Upper lobe of left lung (tissue), 6 donors: ENCODE data around the gene EPN1. TPM values are rescaled to one million over a fixed set of nuclear protein-coding genes. Genes with fewer than 3 reads are reported as not detected.

ENCODE experiments used
- ATAC-seq, 2 donors: fragments of 200-7000 bp; cut with Tn5 transposase; one replicate each; pipeline ENCODE4 v1.9.1; 2022; ENCODE audit warnings: mild to moderate bottlenecking in 2 of 2, moderate library complexity in 2 of 2; ENCODE audit not compliant: low FRiP score in 2 of 2
- DNase-seq, 2 donors: peaks; one replicate each; pipeline ENCODE4 v3.0.0-alpha.2; 2019 to 2020
- H3K27ac ChIP-seq, 4 donors: fragments of 200-600 bp; sonication (generic); one replicate each; pipeline ENCODE4 v1.5.1; 2016 to 2019
- H3K27me3 ChIP-seq, 4 donors: fragments of 200-600 bp; sonication (generic); one replicate each; pipeline ENCODE4 v1.5.1; 2017 to 2019
- H3K36me3 ChIP-seq, 4 donors: fragments of 200-600 bp; sonication (generic); one replicate each; pipeline ENCODE4 v1.5.1; 2016 to 2019
- H3K4me1 ChIP-seq, 4 donors: fragments of 200-600 bp; sonication (generic); one replicate each; pipeline ENCODE4 v1.5.1; 2018 to 2019
- H3K4me3 ChIP-seq, 4 donors: fragments of 200-600 bp; sonication (generic); one replicate each; pipeline ENCODE4 v1.5.1; 2017 to 2019; ENCODE audit warnings: mild to moderate bottlenecking in 2 of 4, moderate library complexity in 1 of 4
- H3K9me3 ChIP-seq, 4 donors: fragments of 200-600 bp; sonication (generic); one replicate each; pipeline ENCODE4 v1.5.1; 2018 to 2019
- CTCF ChIP-seq, 6 experiments: fragments of 450-650 bp in 4 of 6; fragments of 200-600 bp in 2 of 6; sonication (generic) in 2 of 6; IDR thresholded peaks; one replicate each; pipeline ENCODE4 v1.5.1; 2016 to 2019; ENCODE audit warnings: antibody characterized with exemption in 6 of 6
- EP300 ChIP-seq, 4 donors: sonication (generic); formaldehyde crosslinking; IDR thresholded peaks; one replicate each; pipeline ENCODE4 v1.5.1; 2017; ENCODE audit warnings: antibody characterized with exemption in 4 of 4, control low read depth in 2 of 4
- POLR2A ChIP-seq, 4 donors: fragments of 450-650 bp; IDR thresholded peaks; one replicate each; pipeline ENCODE4 v1.5.1; 2016 to 2017; ENCODE audit warnings: antibody characterized with exemption in 4 of 4, mild to moderate bottlenecking in 2 of 4
- POLR2AphosphoS5 ChIP-seq, 2 donors: sonication (generic); formaldehyde crosslinking; IDR thresholded peaks; one replicate each; pipeline ENCODE4 v1.5.1; 2017; ENCODE audit warnings: antibody characterized with exemption in 2 of 2
- whole genome bisulfite sequencing, 2 donors: methylation state at CpG; one replicate each; pipeline ENCODE4 v1.1.5; 2017 to 2018; 5-methylcytosine and 5-hydroxymethylcytosine counted together
- total RNA-seq, 6 donors: library from RNA; depleted of rRNA in 4 of 6; stranded (reverse); fragments of >200 nt in 4 of 6; gene quantifications; one replicate each; pipeline versions ENCODE4 v1.1.0 to v1.2.1, GENCODE V29; 2016 to 2021
- donor health status: DM: no; HTN: no; CAD: no; lungs with moderate emphysema.
- donor health status: DM: no; HTN: yes; CAD: no; lungs with severe emphysema.

Gene EPN1
- total RNA-seq, 6 donors from 2014 or later: 59.7 to 357 (median 126) TPM

GRCh38 chr19:55645512-55645881, 29.5 kb upstream of the EPN1 start:
- 69 to 73% methylated on average over 5 of the region's 5 CpGs for WGBS, 2 donors
- H3K27me3 ChIP-seq: no peaks in the 10 kb centered on the region
- no peaks in the 10 kb centered on the region for H3K9me3 ChIP-seq
- peaks cover 50 to 80% (median 55%) of the 10 kb centered on the region in 4 donors for H3K4me1 ChIP-seq
- H3K36me3 ChIP-seq: peaks cover 5 to 13% (median 8%) of the 10 kb centered on the region in 4 donors
- no peak for TF ChIP-seq CTCF (IDR thresholded peaks at IDR 0.05)
- TF ChIP-seq POLR2AphosphoS5 (IDR thresholded peaks at IDR 0.05): no peak
- no peak for TF ChIP-seq EP300 (IDR thresholded peaks at IDR 0.05)
- no peak for TF ChIP-seq POLR2A (IDR thresholded peaks at IDR 0.05)
- no peak overlapping the region for H3K27ac ChIP-seq
- DNase-seq (no peak), ATAC-seq (no peak)
- H3K4me3 ChIP-seq: no peak overlapping the region

GRCh38 chr19:55646889-55647731, 27.9 kb upstream of the EPN1 start:
- WGBS, 2 donors: 52 to 57% methylated on average over 11 to 14 of the region's 14 CpGs
- peaks cover 5 to 18% (median 8%) of the 10 kb centered on the region in 4 donors for H3K36me3 ChIP-seq
- DNase-seq: no peak
- peak overlapping the region; percentile 57 to 89 (median 85) for H3K27ac ChIP-seq
- H3K27me3 ChIP-seq: no peaks in the 10 kb centered on the region
- no peak for TF ChIP-seq CTCF (IDR thresholded peaks at IDR 0.05)
- TF ChIP-seq POLR2A (IDR thresholded peaks at IDR 0.05): no peak
- TF ChIP-seq EP300 (IDR thresholded peaks at IDR 0.05): no peak
- no peak for TF ChIP-seq POLR2AphosphoS5 (IDR thresholded peaks at IDR 0.05)
- H3K4me1 ChIP-seq: peaks cover 44 to 63% (median 45%) of the 10 kb centered on the region in 4 donors
- H3K9me3 ChIP-seq: no peaks in the 10 kb centered on the region
- no peak for ATAC-seq
- H3K4me3 ChIP-seq: peak overlapping the region; percentile 52 to 96 (median 84)

- H3K27ac ChIP-seq: peak within 1 kb of the TSS; percentile 57 to 89 (median 85)
- H3K27me3 ChIP-seq: no peaks in the 10 kb centered on the region
- ATAC-seq (peak; percentile 31 to 79), DNase-seq (peak; percentile 62 to 93)
- peak within 1 kb of the TSS; percentile 52 to 96 (median 84) for H3K4me3 ChIP-seq
- TF ChIP-seq POLR2A (IDR thresholded peaks at IDR 0.05) (peak in 1 of 4 donors; percentile 28), CTCF (IDR thresholded peaks at IDR 0.05) (peak in 1 of 6 experiments; percentile 24), EP300 (IDR thresholded peaks at IDR 0.05) (no peak), POLR2AphosphoS5 (IDR thresholded peaks at IDR 0.05) (peak in 1 of 2 donors; percentile 26)
- H3K9me3 ChIP-seq: no peaks in the 10 kb centered on the region
- peaks cover 5 to 24% (median 8%) of the 10 kb centered on the region in 4 donors for H3K36me3 ChIP-seq
- WGBS, 2 donors: 2% methylated on average over 19 to 32 of the region's 87 CpGs
- H3K4me1 ChIP-seq: peaks cover 36 to 59% (median 38%) of the 10 kb centered on the region in 4 donors
Observed at GRCh38 chr19:55647732-55648584, 27.1 kb upstream of the EPN1 start, which contains the start of gene CCDC106. CCDC106 (plus strand) TSS chr19:55648212; CDS start chr19:55649047, 835 bp downstream.

DNA sequence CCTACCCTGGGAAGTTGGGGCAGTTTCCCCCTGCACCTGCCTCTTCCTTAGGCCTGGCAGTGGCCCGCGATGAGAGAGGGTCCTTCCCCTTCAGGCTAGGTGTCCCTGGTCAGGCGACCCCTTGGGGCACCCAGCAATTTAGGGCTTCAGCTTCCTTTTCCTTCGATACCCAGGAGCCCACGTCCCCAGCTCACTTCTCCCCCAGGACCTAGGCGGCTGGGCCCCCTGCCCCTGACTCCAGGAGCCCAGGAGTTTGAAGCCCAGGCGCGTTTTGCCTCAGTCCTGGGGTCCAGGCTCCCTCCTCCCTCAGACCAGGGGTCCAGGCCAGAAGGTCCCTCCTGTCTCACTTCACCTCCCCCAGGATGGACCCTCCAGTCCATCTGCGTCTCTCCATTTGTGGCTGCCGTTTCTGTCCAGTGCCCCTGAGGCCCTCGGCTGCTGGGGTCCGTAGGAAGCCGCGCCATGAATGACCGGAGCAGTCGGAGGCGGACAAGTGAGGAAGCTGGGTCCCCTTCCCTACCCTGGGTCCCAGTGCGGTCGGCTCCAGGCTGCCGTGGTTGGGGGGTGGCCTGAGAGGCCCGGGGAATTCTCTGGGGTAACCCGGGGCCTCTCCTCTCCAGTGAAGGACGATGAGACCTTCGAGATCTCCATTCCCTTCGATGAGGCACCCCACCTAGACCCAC, 26.3 kb upstream of the EPN1 start:
- WGBS, 2 donors: 5 to 46% methylated on average over 4 to 15 of the region's 25 CpGs
- ATAC-seq (no peak), DNase-seq (no peak)
- Histone ChIP-seq H3K9me3 (no peaks in the 10 kb centered on the region), H3K4me3 (peak overlapping the region; percentile 52 to 96 (median 84)), H3K27me3 (no peaks in the 10 kb centered on the region), H3K4me1 (peaks cover 33 to 58% (median 39%) of the 10 kb centered on the region in 4 donors), H3K27ac (peak overlapping the region; percentile 57 to 89 (median 85)), H3K36me3 (peaks cover 5 to 24% (median 8%) of the 10 kb centered on the region in 4 donors)
- TF ChIP-seq POLR2AphosphoS5 (IDR thresholded peaks at IDR 0.05) (no peak), EP300 (IDR thresholded peaks at IDR 0.05) (no peak), CTCF (IDR thresholded peaks at IDR 0.05) (no peak), POLR2A (IDR thresholded peaks at IDR 0.05) (no peak)
